HG03095 (cell line): ENCODE measurements around the gene CHST2.

Experiments
- ATAC-seq: cut with Tn5 transposase; IDR thresholded peaks from one replicate; pipeline ENCODE4 v1.9.1; 2021; ENCODE audit warnings: moderate library complexity; ENCODE audit not compliant: unreplicated experiment

Gene CHST2

GRCh38 chr3:143128227-143128955 is 8.8 kb downstream of the CHST2 start:
- ATAC-seq = no peak

DNA sequence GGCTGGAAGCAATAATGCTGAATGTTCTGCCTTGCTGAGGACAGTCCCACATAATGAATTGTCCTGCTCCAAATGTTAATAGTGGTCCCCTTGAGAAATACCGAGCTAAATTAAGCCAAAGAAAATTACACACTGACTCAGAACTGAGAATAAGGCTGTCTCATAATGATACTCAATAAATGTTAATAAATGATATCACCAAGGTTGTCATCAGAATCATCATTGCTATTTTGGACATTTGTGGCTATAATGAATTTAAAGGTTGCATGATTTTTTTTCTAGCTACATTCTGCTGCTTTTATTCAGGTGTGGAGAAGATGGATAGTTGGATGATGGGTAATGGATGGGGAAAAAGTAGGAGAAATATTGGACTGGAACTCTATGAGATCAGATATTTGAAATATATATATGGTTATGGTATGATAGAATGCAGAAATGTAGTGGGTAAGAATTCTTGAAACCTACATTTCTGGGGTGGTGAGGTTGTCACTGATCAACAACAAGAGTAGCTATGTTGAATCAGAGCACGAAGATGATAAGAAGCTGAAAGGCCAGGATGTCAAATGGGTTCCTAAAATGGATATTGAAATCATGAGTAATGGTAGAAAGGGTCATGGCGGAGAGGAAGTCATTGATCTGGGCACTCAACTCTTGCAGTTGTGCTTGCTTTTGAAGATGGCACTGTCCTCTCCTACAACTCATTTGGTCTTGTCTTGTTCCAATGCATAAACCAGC is 12.8 kb downstream of the CHST2 start:
- ATAC-seq = no peak

- no peak for ATAC-seq
Observed at GRCh38 chr3:143134471-143134870, 14.9 kb downstream of the CHST2 start.

- no peak for ATAC-seq
Observed at GRCh38 chr3:143135150-143135549, 15.6 kb downstream of the CHST2 start.

DNA sequence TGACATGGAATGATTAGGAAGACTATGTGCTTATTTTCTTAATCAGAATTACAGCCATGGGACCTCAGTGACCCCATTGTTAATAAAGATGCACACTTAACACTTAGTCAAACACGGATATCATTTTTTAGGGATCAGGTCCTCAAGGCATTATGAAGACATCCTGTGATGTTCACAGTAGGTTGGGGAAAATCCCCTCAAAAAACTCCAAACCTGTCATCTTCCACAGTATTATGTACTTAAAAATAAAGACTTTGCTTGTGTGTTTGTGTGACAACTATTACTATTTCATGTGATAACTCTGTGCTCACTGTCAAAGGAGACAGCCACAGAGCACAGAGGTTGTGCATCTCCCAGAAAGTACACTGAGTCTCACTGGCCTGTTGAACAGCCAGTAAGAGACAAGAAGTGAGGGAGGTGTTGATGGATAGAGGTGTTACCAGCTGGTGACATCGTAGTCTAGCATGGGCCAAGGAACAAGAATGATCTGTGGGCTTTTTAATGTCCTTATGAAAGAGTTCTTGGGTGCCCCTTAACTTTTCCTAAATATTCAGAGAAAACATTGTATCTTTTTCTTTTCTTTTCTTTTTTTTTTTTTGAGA is 18.0 kb downstream of the CHST2 start:
- no peak for ATAC-seq

- ATAC-seq = no peak
Observed at GRCh38 chr3:143138953-143139352, 19.4 kb downstream of the CHST2 start.

GRCh38 chr3:143139762-143140161 is 20.2 kb downstream of the CHST2 start:
- ATAC-seq = no peak

DNA sequence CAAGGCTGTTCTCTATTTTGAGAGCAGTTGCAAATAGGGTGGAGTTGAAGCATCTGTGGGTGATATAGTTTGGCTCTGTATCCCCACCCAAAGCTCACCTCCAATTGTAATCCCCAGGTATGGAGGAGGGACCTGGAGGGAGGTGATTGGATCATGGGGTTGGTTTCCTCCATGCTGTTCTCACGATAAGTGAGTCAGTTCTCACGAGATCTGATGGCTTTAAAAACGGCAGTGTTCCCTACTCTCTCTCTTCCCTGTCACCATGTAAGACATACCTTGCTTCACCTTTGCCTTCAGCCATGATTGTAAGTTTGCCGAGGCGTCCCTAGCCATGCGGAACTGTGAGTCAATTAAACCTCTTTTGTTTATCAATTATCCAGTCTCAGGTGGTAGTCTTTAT is 21.0 kb downstream of the CHST2 start:
- ATAC-seq = no peak

GRCh38 chr3:143142354-143142753 is 22.8 kb downstream of the CHST2 start:
- no peak for ATAC-seq

DNA sequence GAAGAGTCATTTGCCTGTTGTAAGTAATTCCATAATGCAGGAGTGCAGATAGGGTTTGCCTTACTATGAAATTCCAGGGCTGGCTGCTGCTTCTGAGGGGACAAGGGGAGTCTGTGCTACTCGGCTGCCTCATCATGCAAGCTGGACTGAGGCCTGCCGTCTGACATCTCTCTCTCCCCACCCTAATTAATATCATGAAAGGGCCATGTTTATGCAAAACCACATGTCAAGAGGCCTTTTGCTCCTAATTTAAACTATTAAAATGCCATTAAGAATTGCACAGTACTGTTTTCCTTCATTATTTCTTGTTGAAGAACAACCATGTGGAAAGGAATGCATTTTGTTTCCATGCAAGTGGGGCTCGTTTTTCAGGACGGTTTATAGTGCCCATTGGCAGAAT is 26.3 kb downstream of the CHST2 start:
- no peak for ATAC-seq

DNA sequence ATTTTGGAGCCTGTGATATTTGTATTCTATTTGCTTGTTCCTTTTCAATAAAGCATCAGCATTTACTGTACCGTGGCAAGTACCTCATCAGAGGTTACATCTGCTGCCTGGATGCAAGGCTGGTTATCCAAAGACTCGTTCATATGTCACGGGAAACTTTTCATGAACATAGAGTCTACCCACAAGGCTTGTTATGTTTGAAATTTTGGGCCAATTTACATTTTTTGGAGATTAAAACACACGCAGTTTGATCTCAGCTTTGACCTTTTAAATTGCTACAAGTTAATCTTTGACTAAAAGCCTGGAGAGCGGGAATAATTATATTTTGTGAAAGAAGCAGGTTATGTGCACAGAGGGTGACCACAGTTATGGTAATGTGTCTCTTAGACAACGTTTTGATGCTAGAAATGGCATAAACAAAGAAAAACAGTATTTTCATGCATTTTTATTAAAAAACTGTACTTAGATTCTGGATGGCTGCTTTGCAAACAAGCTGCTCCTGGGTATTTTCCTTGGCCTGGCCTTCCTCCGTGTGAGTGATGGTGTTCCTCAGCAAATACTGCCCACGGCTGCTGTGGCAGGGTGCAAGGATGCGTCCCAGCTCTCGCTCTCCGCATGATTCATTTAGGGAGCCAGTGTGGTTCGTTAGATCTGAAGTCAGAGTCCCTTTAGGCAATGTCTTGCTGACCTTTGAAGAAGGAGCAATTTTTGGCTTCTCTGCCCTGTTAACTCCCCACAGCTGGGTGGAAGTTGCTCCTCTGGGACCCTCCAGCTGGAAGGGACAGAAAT is 27.1 kb downstream of the CHST2 start:
- no peak for ATAC-seq

DNA sequence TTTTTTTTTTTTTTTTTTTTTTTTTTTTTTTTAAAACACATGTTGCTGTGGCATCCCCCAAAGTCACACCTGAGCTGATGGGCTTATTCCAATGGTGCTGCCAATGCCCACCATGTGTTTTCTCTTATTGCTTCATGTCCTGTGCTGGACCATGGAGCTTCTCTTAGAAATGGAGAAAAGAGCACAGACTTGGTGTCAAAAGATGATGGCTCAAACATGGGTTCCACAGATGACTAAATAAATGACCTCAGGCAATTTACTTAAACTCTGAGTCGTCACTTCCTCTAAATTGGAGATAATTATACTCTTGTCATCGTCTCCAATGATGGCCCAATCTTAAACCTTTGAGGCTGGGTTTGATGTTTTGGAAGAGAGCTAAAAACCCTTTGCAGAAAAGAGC is 28.1 kb downstream of the CHST2 start:
- no peak for ATAC-seq

DNA sequence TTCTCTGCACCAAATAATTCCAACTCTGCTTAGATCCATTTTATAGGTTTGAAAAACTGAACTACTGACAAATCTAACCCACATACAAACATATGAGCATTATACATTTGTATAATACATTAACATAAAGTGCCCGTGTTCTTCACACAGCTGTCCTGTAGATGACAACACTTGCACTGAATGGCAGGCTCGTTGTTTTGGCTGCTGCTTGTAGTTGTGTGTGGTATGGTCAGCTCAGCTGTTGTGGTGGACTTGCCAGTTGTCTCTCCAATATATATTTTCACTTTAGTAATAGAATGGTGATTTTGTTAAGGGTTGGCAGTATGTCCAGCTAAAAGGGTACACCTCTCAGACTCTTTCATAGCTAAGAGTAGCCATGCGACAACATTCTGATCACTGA is 30.5 kb downstream of the CHST2 start:
- ATAC-seq = no peak

GRCh38 chr3:143151004-143151731 is 31.6 kb downstream of the CHST2 start:
- ATAC-seq = no peak

GRCh38 chr3:143152043-143152442 is 32.5 kb downstream of the CHST2 start:
- ATAC-seq = no peak

GRCh38 chr3:143155756-143156155 is 36.2 kb downstream of the CHST2 start:
- no peak for ATAC-seq

DNA sequence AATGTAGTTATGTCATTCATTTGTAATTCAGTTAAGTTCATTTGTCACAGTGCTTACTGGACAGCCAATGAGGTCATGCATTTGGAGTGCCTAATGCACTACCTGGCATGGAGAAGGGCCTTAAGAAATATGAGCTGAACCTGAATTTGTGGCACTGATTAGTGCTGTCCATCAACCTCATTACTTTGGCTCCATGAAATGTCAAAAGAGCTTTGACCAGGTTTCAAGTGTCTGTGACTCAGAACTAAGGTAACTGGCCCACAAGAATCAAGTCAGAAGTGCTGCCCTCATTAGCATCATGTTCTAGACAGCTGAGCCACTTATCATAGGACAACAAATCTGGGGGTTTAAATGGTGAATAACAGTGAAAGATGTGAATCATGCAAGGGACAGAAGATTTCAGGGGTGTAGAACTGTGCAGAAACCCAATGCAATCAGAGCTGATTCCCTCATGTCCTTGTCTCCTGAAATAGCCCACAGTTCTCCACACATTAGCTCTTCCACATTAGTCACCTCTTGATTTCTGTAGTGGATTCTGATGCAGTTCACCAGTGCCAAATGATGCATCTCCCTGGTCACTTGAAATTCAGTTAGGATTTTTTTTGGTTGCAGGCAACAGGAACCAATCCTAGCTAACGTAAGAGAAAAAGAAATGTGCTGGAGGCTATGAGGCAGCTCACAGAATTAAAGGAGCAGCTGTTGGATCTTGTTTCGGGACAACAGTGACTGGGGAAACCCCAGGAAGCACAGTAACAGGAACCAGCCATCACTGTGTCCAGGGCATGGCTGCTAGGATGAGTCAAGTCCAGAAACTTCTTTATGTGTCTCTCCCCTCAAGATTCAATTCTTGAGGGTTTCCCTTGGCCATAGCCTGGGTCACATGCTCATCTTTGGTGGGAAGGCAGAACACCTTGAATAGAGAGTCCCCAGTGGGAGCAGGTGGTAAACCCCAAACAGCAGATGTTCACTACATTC is 38.7 kb downstream of the CHST2 start:
- ATAC-seq = peak; percentile 85

DNA sequence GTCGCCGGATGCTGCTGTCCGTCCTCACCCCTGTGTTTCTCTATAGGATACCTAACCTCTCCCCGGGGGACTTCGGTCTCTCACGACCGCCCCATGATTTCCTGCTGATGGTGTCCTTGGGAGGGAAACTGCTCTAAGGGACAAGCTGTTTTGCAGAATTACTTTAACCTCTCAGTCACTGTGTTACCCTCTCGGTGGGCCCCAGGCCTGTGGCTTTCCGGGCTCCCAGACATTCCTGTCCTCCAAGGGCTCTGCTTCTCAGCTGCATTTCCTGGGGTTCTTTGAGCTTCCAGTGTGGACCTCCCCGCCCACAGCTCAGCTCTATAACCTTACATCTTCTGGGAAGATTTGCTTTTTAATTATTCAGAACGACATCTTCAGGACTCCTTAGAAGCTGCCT is 40.9 kb downstream of the CHST2 start:
- ATAC-seq = no peak

DNA sequence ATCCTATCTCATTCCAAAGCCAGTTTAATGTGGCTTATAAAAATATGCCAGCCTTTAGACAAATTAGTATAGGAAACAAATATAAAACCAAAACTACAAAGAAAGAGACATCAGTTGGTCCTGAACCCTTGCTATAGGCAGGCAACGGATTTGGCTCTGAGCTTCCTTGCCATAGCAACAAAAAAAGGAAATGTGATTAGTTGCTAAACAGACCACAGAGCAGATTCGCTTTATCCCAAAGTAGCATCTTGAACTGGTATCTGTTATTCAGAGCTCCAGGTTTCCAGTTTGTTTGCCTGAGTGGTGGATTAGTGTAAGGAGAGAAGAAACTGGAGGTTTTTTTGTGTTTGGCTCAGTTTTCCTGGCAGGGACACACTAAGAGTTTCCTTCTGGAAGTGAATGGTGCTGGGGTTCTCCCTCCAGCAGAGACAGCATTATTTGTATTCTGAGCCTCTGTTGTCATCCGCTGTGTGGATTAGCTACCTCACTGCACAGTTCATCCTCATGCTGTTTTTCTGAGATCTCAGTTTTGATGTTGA is 44.1 kb downstream of the CHST2 start:
- ATAC-seq = no peak
